Lower lobe of right lung (tissue), 2 donors: ENCODE results near the gene DAB1. TPM values are rescaled to one million over a fixed set of nuclear protein-coding genes. Genes with fewer than 3 reads are reported as not detected.

Experiments used
- ATAC-seq, 2 donors: fragments of 200-7000 bp; cut with Tn5 transposase; one replicate each; pipeline ENCODE4 v1.9.1; 2020 to 2022; ENCODE audit warnings: mild to moderate bottlenecking in 2 of 2, moderate library complexity in 2 of 2
- DNase-seq: peaks from one replicate; pipeline ENCODE4 v3.0.0-alpha.2; 2020
- H3K27ac ChIP-seq: fragments of 200-600 bp; one replicate; pipeline ENCODE4 v1.8.0; 2022
- H3K27me3 ChIP-seq: fragments of 200-600 bp; one replicate; pipeline ENCODE4 v1.8.0; 2022; ENCODE audit warnings: low read depth
- H3K36me3 ChIP-seq: fragments of 200-600 bp; one replicate; pipeline ENCODE4 v1.8.0; 2022; ENCODE audit warnings: mild to moderate bottlenecking
- H3K4me1 ChIP-seq: fragments of 200-600 bp; one replicate; pipeline ENCODE4 v1.8.0; 2022
- H3K4me3 ChIP-seq: fragments of 200-600 bp; one replicate; pipeline ENCODE4 v1.8.0; 2022; ENCODE audit warnings: mild to moderate bottlenecking
- H3K9me3 ChIP-seq: fragments of 200-600 bp; one replicate; pipeline ENCODE4 v1.8.0; 2022
- CTCF ChIP-seq: fragments of 200-600 bp; IDR thresholded peaks from one replicate; pipeline ENCODE4 v1.8.0; 2022; ENCODE audit warnings: antibody characterized with exemption, mild to moderate bottlenecking
- intact Hi-C: fragments of 100-400 bp; cut with DNase I; formaldehyde crosslinking; loops from one replicate; pipeline ENCODE4 v1.11.0; 2022
- total RNA-seq: library from RNA; stranded (reverse); fragmentation: NEBNext Ultra II Directional; extraction: Animal tissue kit (Norgen Biotek cat#: 25700); gene quantifications from one replicate; pipeline ENCODE4 v1.2.1, GENCODE V29; 2021
- donor health status: DM: no; HTN: yes; CAD: no; lungs with severe emphysema.

The DAB1 gene
- total RNA-seq, 1 donor from 2014 or later, result 1.9 TPM

GRCh38 chr1:57336793-57337192 lies 87.1 kb downstream of the DAB1 start:
- intact Hi-C loops, result no loop called here
- Histone ChIP-seq H3K4me3 (no peak overlapping the region), H3K9me3 (no peaks in the 10 kb centered on the region), H3K4me1 (no peaks in the 10 kb centered on the region), H3K36me3 (no peaks in the 10 kb centered on the region), H3K27ac (no peak overlapping the region), H3K27me3 (no peaks in the 10 kb centered on the region)
- no peak for DNase-seq
- TF ChIP-seq CTCF, result no peak
- no peak for ATAC-seq

DNA sequence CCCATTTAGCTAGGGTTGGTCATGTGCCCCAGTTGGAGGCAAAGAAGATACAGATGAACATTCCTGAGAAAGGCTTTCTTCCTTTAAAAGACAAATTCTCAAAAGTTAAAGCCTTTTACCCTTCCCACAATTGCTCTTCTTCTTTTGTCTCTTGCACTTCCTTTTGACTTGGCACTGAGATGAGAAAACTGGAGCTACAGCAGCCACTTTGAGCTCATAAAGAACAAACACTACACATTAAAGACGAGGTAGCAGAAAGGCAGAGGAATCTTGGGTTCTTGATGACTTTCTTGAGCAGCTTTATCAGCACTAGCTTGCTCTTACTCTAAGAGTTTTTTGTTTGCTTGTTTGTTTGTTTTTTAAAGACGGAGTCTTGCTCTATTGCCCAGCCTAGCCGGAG lies 92.2 kb downstream of the DAB1 start:
- no peak for TF ChIP-seq CTCF
- no peaks in the 10 kb centered on the region for H3K27me3 ChIP-seq
- no peak overlapping the region for H3K27ac ChIP-seq
- intact Hi-C loops, result no loop called here
- H3K4me3 ChIP-seq, result no peak overlapping the region
- ATAC-seq (no peak), DNase-seq (no peak)
- H3K36me3 ChIP-seq, result no peaks in the 10 kb centered on the region
- no peaks in the 10 kb centered on the region for H3K9me3 ChIP-seq
- H3K4me1 ChIP-seq, result no peaks in the 10 kb centered on the region

- no peak overlapping the region for H3K27ac ChIP-seq
- H3K27me3 ChIP-seq, result no peaks in the 10 kb centered on the region
- ATAC-seq (no peak), DNase-seq (no peak)
- no peak for TF ChIP-seq CTCF
- no peaks in the 10 kb centered on the region for H3K9me3 ChIP-seq
- H3K4me3 ChIP-seq, result no peak overlapping the region
- no peaks in the 10 kb centered on the region for H3K36me3 ChIP-seq
- intact Hi-C loops, result no loop called here
- no peaks in the 10 kb centered on the region for H3K4me1 ChIP-seq
Observed at GRCh38 chr1:57329937-57330336, 93.9 kb downstream of the DAB1 start.

GRCh38 chr1:57329001-57329527 lies 94.8 kb downstream of the DAB1 start:
- no peaks in the 10 kb centered on the region for H3K27me3 ChIP-seq
- intact Hi-C loops, result no loop called here
- no peaks in the 10 kb centered on the region for H3K36me3 ChIP-seq
- ATAC-seq (no peak), DNase-seq (no peak)
- no peak overlapping the region for H3K27ac ChIP-seq
- H3K4me1 ChIP-seq, result no peaks in the 10 kb centered on the region
- no peaks in the 10 kb centered on the region for H3K9me3 ChIP-seq
- no peak for TF ChIP-seq CTCF
- no peak overlapping the region for H3K4me3 ChIP-seq

GRCh38 chr1:57327946-57328345 lies 95.9 kb downstream of the DAB1 start:
- no peak for ATAC-seq
- intact Hi-C loops, result no loop called here

More at GRCh38 chr1:57327946-57328345, 95.9 kb downstream of the DAB1 start:
- Histone ChIP-seq H3K9me3 (no peaks in the 10 kb centered on the region), H3K4me1 (no peaks in the 10 kb centered on the region), H3K4me3 (no peak overlapping the region), H3K36me3 (no peaks in the 10 kb centered on the region), H3K27me3 (no peaks in the 10 kb centered on the region), H3K27ac (no peak overlapping the region)
- no peak for TF ChIP-seq CTCF
- DNase-seq, result no peak
